Hepatic stellate cell (primary cell): Measurements from ENCODE around the gene MRPL14.
"Not testable (repeated sequence)": the region's sequence is repeated elsewhere in the genome, so short reads cannot be mapped to it uniquely, and the experiment has no call there.

Source experiments
- DNase-seq: peaks from one replicate; pipeline ENCODE4 v3.0.0; 2011; ENCODE audit warnings: low spot score

Gene MRPL14

GRCh38 chr6:44097782-44098317 lies 29.4 kb downstream of the MRPL14 start:
- DNase-seq, result no peak

GRCh38 chr6:44096612-44097011 lies 30.6 kb downstream of the MRPL14 start:
- DNase-seq, result peak; percentile 85

GRCh38 chr6:44095243-44095623 lies 32.0 kb downstream of the MRPL14 start:
- not testable (repeated sequence) for DNase-seq

DNA sequence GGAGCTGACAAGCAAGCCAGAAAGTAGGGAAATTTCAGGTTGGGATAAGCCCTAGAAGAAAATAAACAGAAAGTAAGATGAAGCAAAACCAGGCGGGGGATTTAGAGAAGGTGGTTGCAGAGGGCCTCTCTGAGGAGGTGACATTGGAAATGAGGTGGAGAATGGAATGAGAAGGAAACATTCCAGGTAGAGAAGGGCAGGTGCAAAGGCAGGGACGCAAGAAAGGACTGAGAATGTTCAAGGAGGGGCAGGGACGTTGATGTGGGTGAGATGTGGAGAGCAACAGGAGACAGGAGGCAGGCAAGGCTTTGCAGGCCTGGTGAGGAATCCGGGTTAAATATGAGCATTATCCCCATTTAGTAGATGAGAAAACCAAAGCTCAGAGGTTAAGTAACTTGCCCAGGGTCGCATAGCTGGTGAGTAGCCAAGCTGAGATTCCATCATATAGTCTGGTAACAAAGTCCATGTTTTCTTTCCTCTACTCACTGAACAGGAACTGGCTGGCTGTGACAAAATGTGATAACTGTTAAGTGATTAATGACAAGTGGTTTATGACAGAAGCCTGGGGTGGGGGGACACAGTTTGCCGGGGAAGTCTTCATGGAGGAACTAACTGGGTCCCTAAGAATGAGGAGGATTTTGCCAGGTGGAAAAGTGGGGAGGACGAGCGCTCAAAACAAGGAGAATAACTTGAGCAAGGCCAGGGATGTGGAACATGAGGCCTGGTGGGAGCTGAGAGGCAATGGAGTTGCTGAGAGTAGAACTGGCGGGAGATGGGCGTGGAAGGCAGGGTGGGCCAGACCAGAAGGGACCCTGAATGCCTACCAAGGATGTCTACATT lies 32.6 kb downstream of the MRPL14 start:
- DNase-seq, result no peak

GRCh38 chr6:44093750-44094402 lies 33.4 kb downstream of the MRPL14 start:
- no peak for DNase-seq

GRCh38 chr6:44093066-44093465 lies 34.2 kb downstream of the MRPL14 start:
- no peak for DNase-seq

DNA sequence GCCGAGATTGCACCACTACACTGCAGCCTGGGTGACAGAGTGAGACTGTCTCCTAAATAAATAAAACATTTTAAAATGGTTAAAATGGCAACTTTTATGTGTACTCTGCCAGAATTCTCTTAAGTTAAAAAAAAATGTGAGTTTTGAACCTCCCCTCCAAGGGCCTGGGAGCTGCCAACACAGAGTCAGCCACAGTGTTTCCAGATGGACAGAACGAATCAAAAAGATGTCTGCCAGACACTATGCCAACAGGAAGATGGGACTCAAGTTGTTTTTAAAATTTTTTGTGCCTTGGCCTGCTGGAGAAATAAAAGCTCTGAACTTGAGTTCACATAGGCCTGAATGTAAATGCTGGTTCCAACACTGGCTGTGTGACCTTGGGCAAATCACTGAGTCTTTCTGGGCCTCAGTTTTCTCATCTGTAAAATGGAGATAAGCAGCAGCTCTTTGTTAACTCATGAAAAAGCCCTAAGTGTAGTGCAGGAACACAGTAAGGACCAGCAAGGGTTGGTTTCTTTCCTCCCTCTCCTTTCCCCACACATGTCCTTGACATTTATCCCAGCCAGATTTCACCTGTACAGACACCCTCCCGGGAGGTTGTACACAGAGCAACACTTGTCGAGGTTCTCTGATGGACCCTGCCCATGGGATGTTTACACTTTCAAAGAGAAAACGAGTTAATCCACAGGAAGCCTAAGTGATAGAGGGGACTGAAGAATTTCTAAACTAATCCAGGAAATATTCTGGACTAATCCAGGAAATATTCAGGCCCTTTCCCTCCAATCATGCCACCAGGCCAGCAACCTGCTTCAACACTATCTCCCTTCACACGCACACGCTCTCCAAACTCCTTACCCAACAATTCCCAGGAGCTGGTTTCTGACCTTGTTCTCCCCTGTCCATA lies 35.0 kb downstream of the MRPL14 start:
- no peak for DNase-seq

- DNase-seq, result not testable (repeated sequence)
Measured at GRCh38 chr6:44091356-44091755, 35.9 kb downstream of the MRPL14 start.

- DNase-seq, result no peak
Measured at GRCh38 chr6:44090465-44090864, 36.8 kb downstream of the MRPL14 start.

DNA sequence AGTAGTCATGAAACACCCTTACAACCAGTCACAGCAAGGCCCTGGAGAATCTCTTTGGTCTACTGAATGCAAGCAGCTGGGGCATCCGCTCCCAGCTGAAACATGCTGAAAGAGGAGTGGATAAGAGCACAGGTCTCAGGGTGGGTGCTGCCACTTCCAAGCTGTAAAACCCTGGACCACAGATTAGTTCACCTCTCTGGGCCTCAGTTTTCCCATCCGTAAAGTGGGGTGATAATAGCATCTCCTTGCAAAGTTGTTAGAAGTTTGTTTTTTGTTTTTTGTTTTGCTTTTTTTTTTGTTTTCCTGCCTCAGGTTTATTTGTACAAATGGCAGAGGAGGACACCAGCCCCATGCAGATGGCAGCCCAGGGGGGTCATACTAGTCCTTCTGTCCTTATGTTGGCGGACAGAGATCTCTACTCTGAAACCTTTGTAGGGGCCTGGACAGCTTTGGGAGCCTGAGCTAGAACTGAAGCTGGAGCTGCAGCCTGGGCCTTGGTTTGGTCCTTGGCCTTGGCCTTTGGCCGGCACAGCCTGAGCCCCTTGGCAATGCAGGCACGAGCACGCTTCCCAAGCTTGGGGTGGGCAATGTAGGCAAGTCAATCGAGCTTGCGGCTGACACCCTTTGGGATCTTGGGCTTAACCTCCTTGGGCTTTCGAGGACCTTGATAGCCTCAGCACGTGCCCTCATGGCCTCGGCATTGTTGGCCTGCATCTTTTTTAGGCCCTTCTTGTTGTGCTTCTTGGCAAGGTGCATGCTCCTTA lies 38.2 kb downstream of the MRPL14 start:
- no peak for DNase-seq

DNA sequence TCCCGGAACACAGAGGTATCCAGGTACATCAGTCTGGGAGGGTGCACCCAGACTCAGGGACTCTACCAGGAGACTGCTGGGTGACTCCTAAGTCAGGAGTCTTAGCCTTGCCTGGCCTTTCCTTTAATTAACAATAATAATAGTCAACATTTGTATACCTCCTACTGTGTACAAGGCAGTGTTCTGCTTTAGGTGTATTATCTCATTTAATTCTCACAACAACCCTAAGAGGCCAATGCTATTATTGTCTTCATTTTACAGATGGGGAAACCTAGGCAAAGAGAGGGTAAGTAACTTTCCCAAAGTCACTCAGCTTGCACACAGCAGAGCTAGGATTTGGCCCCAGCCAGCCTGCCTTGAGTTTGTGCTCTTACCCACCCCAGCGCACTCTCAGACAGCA lies 39.6 kb downstream of the MRPL14 start:
- no peak for DNase-seq

DNA sequence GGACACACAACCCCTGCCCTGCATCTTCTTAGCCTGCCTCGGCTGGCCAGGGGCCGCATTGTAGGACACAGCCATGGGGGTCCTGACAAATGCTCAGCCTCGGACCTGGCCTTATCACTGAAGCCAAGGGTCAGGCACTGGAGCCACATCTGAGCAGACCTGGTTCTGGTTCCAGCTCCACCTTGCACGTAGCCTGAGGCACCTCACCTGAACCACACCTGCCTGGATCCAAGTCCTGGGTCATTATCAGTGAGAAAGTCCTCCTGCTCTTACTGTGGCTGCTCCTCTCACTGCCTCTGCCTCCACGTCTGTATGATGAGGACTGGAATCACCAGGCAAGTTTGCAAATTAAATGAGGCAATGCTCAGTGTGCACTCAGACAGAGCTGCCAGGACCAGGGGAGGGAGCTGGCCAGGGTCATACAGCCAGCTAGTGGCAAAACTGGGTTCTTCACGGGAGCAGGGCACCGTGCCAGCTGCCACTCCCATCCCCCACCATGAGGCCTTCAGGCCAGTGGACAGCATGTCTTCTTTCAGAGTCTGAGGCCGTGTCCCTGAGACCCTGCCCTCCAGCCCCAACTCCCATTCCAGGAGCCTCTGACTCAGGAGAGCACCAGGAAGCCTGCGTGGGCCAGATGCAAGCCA lies 40.2 kb downstream of the MRPL14 start:
- DNase-seq, result no peak

- no peak for DNase-seq
Measured at GRCh38 chr6:44085219-44085618, 42.0 kb downstream of the MRPL14 start.

DNA sequence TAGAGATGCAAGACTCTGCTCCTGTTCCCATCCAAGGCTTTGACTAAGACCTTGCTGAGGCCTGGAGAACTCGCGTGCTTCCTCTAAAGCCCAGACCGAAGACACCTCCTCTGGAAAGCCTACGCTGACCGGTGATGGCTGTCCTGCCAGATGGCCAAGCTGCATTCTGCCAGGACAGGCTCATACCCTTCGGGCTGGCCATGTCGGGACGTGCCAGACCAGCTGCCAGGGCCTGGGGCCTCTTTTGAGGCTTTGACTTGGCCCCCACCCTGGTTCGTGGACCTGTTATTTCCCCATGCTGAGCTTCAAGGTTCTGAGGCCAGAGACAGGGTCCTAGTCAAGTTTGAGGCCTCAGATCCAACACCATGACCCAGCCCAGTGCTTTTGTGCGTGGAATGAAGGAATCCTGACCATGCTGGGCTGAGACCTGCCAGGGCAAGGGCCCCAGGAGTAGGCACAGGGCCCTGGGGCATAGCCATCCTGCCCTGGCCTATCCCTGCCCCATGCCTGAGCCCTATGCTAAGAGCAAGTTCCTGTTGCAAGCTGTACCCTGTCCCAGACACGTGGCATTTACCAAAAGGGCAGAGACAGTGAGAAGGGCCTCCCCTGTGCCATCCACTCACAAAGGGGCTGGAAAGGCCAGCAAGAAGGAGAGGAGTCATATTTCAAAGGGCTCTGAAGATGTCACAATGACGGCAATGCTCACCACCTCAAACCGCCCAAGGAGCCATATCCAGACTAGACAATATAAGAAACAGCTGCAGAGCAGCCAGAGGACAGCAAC lies 42.8 kb downstream of the MRPL14 start:
- DNase-seq, result no peak

- no peak for DNase-seq
Measured at GRCh38 chr6:44082872-44083321, 44.4 kb downstream of the MRPL14 start.

GRCh38 chr6:44081753-44082152 lies 45.5 kb downstream of the MRPL14 start:
- no peak for DNase-seq

DNA sequence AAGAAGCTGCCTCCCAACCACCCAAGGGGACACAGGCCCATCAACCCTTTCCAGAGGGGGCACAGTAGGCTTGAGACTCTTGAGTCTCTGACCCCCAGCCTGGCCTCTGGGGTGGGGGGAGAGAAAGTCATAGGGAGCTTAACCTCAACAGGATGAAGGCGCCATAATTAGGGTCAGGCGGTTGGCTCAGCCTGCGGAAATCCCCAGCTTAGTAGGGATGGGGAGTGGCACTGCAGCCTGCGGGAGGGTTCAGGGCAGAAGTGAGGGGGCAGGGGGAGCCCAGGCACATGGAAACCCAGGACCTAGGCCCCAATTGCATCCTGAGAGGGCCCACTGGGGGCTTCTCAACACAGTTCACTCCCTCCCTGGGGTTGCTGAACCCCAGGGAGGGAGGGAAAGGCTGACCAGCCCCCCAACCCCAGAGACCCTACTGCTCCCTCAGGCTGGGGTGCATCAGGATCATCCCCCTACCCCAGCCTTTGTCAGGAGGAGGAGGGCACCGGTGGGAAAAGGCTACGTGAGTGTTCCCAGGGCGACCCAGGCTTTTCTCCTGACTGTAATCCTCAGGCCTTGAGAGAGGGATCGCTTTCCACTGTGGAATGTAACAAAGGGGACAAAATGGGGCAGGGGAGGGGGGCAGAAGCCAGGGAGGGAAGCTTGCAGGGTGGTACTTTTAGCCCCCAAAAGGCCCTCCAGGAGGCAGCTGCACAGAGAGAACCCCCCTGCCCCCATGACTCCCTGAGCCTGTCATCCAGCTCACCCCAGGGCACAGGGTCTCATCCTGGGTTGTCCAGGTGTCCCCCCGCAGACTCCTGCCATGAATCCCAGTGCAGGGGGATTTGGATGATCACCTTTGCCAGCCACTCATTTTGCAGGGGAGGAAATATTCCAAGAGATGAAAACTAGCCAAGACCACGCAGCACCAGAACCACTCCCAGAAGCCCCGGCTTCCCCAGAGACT lies 46.4 kb downstream of the MRPL14 start:
- no peak for DNase-seq

DNA sequence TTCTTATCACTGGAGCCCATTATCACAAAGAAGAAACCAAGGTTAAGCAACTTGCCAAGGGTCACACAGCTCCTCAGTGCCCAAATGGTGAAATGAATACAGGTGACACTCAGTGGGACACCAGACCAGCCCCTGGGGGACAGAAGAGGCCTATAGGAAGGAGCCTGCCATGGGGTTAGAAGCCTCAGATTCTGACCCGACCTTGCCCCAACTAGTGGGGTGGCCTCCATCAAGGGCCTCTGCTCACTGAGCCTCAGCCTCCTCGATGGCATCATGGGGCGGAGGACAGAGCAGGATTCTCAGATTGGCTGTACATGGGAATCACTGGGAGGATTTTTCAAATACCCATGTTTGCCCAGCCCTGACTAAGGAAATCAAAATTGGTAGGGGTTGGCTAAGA lies 47.6 kb downstream of the MRPL14 start:
- no peak for DNase-seq
